Measurements from ENCODE around the gene TEX51.

DNA sequence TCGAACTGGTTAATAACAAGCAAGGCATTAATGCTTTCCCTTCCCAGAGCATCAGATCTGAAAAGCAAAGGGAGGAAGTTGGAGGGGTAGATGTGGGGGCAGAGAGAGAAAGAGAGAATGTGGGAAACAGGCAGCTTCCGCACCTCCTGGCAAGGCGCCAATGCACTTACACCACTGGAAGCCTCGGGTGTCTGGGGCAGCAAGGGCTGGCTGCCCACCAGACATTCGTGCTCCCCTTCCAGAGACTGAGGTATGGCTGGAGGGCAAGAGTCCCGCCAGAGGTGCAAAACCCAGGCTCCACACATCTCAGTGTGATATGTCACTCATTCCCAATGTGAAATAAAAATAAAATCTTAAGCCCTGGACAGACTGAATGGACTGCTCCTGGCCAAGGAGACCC lies 46.4 kb downstream of the TEX51 start:
- TF ChIP-seq BACH2 (CRISPR knock-in tag; IDR thresholded peaks at IDR 0.05; ENCODE audit: borderline replicate concordance): no peak
- TF ChIP-seq RARB (CRISPR knock-in tag; IDR thresholded peaks at IDR 0.05): no peak
- no peak for TF ChIP-seq ZFP30 (CRISPR knock-in tag; IDR thresholded peaks at IDR 0.05)
- no peak for TF ChIP-seq ZNF70 (CRISPR knock-in tag; IDR thresholded peaks at IDR 0.05)
- TF ChIP-seq ISL1 (CRISPR knock-in tag; IDR thresholded peaks at IDR 0.05): no peak

Measured in SK-N-SH treated with all-trans-retinoic acid at 6 μM for 48 hours (cell line).